GM12878 (cell line): Measurements from ENCODE around the gene MARVELD3. TPM values are rescaled to one million over a fixed set of nuclear protein-coding genes. Genes with fewer than 3 reads are reported as not detected.
A peak's percentile ranks its signal among the peaks of the same experiment; 100 is the strongest.

Experiments used
- ATAC-seq: fragments of 200-7000 bp; cut with Tn5 transposase; 3 replicates; pipeline ENCODE4 v1.9.1; 2020; ENCODE audit warnings: mild to moderate bottlenecking, moderate library complexity
- BruUV-seq: library from RNA; stranded (reverse); fragments of 400-500 nt; replicated peaks from 2 replicates; lab custom pipeline; 2021; lab: Mats Ljungman, UMichigan
- CTCF ChIA-PET: fragments of 300-600 bp; sonication (Branson Sonifier 250); formaldehyde crosslinking; extraction: SDS; loops from one replicate; lab custom pipeline; 2021; ENCODE audit warnings: inconsistent platforms; lab: Yijun Ruan, JAX
- POLR2A ChIA-PET: fragments of 350-600 bp; formaldehyde crosslinking; extraction: SDS; loops from one replicate; lab custom pipeline; 2021; ENCODE audit warnings: inconsistent platforms; lab: Charles Lee
- RAD21 ChIA-PET: fragments of 300-600 bp; sonication (Branson Sonifier 250); formaldehyde crosslinking; loops from one replicate; lab custom pipeline; 2023; ENCODE audit warnings: antibody characterized with exemption; ENCODE audit not compliant: unreplicated experiment; lab: Charles Lee
- SMC1A ChIA-PET: fragments of 300-600 bp; sonication (Branson Sonifier 250); formaldehyde crosslinking; loops from one replicate; lab custom pipeline; 2023; ENCODE audit not compliant: unreplicated experiment, uncharacterized antibody; lab: Charles Lee
- DNase-seq: peaks from one replicate; pipeline ENCODE4 v3.0.0-alpha.2; 2011; ENCODE audit warnings: low read depth, low spot score
- FAIRE-seq: peaks from 3 replicates; lab custom pipeline; 2011; peaks lifted over from hg19 to GRCh38; lab: Jason Lieb, UNC
- H2AFZ ChIP-seq: 2 replicates; pipeline ENCODE4 v1.6.0; 2011; ENCODE audit warnings: low read depth, low read length, control low read depth; ENCODE audit not compliant: control insufficient read depth
- H3K27ac ChIP-seq: 2 replicates; pipeline ENCODE4 v1.5.1; 2011; ENCODE audit warnings: control low read depth; ENCODE audit not compliant: control insufficient read depth, insufficient read depth
- H3K27me3 ChIP-seq, 2 experiments: replicated peaks in 1 of 2; 2 replicates each; pipeline versions ENCODE4 v1.6.0 to v1.6.1; 2011; ENCODE audit warnings: low read length in 1 of 2; ENCODE audit not compliant: control insufficient read depth in 2 of 2, insufficient read depth in 2 of 2
- H3K36me3 ChIP-seq, 2 experiments: 2 replicates each; pipeline ENCODE4 v1.5.1; 2011; ENCODE audit warnings: low read length in 1 of 2; ENCODE audit not compliant: control insufficient read depth in 2 of 2, insufficient read depth in 2 of 2
- H3K4me1 ChIP-seq: 2 replicates; pipeline ENCODE4 v1.6.1; 2011; ENCODE audit warnings: mild to moderate bottlenecking, low read length, moderate library complexity, mixed read lengths; ENCODE audit not compliant: control insufficient read depth, insufficient read depth
- H3K4me2 ChIP-seq: 2 replicates; pipeline ENCODE4 v1.6.0; 2011; ENCODE audit warnings: control low read depth; ENCODE audit not compliant: control insufficient read depth, insufficient read depth
- H3K4me3 ChIP-seq: fragments of 200-600 bp; sonication (generic); 2 replicates; pipeline ENCODE4 v1.5.1; 2016
- H3K79me2 ChIP-seq: 2 replicates; pipeline ENCODE4 v1.6.0; 2011; ENCODE audit warnings: low read length; ENCODE audit not compliant: control insufficient read depth, insufficient read depth
- H3K9ac ChIP-seq: 2 replicates; pipeline ENCODE4 v1.8.0; 2011; ENCODE audit warnings: low read length, control low read depth, mixed read lengths; ENCODE audit not compliant: control insufficient read depth, insufficient read depth
- H3K9me3 ChIP-seq: replicated peaks from 3 replicates; pipeline ENCODE4 v1.5.1; 2011; ENCODE audit warnings: mild to moderate bottlenecking, low read length; ENCODE audit not compliant: control insufficient read depth, insufficient read depth
- H4K20me1 ChIP-seq: 2 replicates; pipeline ENCODE4 v1.6.0; 2011; ENCODE audit not compliant: control insufficient read depth, insufficient read depth
- CHD2 ChIP-seq: IDR thresholded peaks from 2 replicates; pipeline ENCODE4 v1.6.1; 2011; ENCODE audit warnings: low read depth, low read length, improper control_type of control experiment, borderline replicate concordance
- CTCF ChIP-seq, 3 experiments: IDR thresholded peaks in 2 of 3; conservative IDR thresholded peaks in 1 of 3; 2 replicates each; pipeline ENCODE4 v1.5.1; 2011; ENCODE audit warnings: low read depth in 3 of 3, low read length in 3 of 3, mild to moderate bottlenecking in 3 of 3, control low read depth in 2 of 3, moderate library complexity in 2 of 3, inconsistent platforms in 1 of 3, mixed read lengths in 1 of 3; ENCODE audit not compliant: control insufficient read depth in 2 of 3, insufficient read depth in 1 of 3; ENCODE audit errors: extremely low read depth in 1 of 3
- E4F1 ChIP-seq: fragments of 450-650 bp; IDR thresholded peaks from 2 replicates; pipeline ENCODE4 v1.6.1; 2018; ENCODE audit warnings: borderline replicate concordance, mild to moderate bottlenecking; ENCODE audit not compliant: partially characterized antibody
- GABPA ChIP-seq: IDR thresholded peaks from 2 replicates; pipeline ENCODE4 v1.6.1; 2014; ENCODE audit warnings: antibody characterized with exemption, low read depth, mild to moderate bottlenecking, inconsistent platforms
- HSF1 ChIP-seq: fragments of 150-350 bp; IDR thresholded peaks from 2 replicates; pipeline ENCODE4 v1.6.1; 2014; ENCODE audit warnings: mild to moderate bottlenecking, low read depth, low read length
- IKZF1 ChIP-seq: fragments of 450-650 bp; conservative IDR thresholded peaks from 2 replicates; pipeline ENCODE4 v1.6.1; 2017; ENCODE audit warnings: antibody characterized with exemption, mild to moderate bottlenecking
- IKZF2 ChIP-seq, 2 experiments: fragments of 450-650 bp; IDR thresholded peaks; 2 replicates each; pipeline ENCODE4 v1.6.1; 2017; ENCODE audit warnings: mild to moderate bottlenecking in 2 of 2, moderate library complexity in 2 of 2
- KDM1A ChIP-seq: fragments of 200-600 bp; sonication (generic); IDR thresholded peaks from 2 replicates; pipeline ENCODE4 v1.6.1; 2016; ENCODE audit warnings: borderline replicate concordance
- MTA3 ChIP-seq: IDR thresholded peaks from 2 replicates; pipeline ENCODE4 v1.6.1; 2012; ENCODE audit warnings: low read length, inconsistent platforms, borderline replicate concordance
- NKRF ChIP-seq: fragments of 450-650 bp; conservative IDR thresholded peaks from 2 replicates; pipeline ENCODE4 v1.6.1; 2017; ENCODE audit warnings: mild to moderate bottlenecking, moderate library complexity
- RAD21 ChIP-seq: IDR thresholded peaks from 2 replicates; pipeline ENCODE4 v1.6.1; 2011; ENCODE audit warnings: mild to moderate bottlenecking, low read depth, low read length, moderate library complexity; ENCODE audit not compliant: insufficient read depth
- RUNX3 ChIP-seq: IDR thresholded peaks from 2 replicates; pipeline ENCODE4 v1.6.1; 2012; ENCODE audit warnings: low read length, inconsistent platforms
- SMARCA5 ChIP-seq: fragments of 450-650 bp; IDR thresholded peaks from 2 replicates; pipeline ENCODE4 v1.6.1; 2017; ENCODE audit warnings: mild to moderate bottlenecking
- SMC3 ChIP-seq: IDR thresholded peaks from 2 replicates; pipeline ENCODE4 v1.6.1; 2011; ENCODE audit warnings: low read length, improper control_type of control experiment, borderline replicate concordance
- WGBS: methylation state at CpG from one replicate; pipeline ENCODE4 v1.1.6; 2016; ENCODE audit warnings: low lambda C conversion rate; ENCODE audit not compliant: insufficient replicate concordance, insufficient coverage; ENCODE audit errors: missing lambda C conversion rate; 5-methylcytosine and 5-hydroxymethylcytosine counted together
- in situ Hi-C: fragments of 300-500 bp; cut with MboI; formaldehyde crosslinking; loops from 9 replicates; pipeline ENCODE4 v1.14.3; 2018; ENCODE audit warnings: mixed read lengths
- intact Hi-C: fragments of 100-400 bp; cut with micrococcal nuclease; formaldehyde crosslinking; loops from one replicate; pipeline ENCODE4 v1.14.2; 2022; ENCODE audit not compliant: unreplicated experiment
- polyA plus RNA-seq, 11 experiments: library from polyadenylated mRNA; depleted of rRNA in 4 of 11; unstranded in 6 of 11; stranded (reverse) in 5 of 11; fragments of >200 nt; fragmentation: Nextera tagmentation in 4 of 11; fragmentation: Illumina TruSeq in 1 of 11; extraction: Ambion mirVana in 4 of 11; extraction: Trizol in 1 of 11; gene quantifications; 1 replicate in 1 of 11; 2 replicates in 10 of 11; pipeline versions ENCODE4 v1.2.1 to v1.2.3, GENCODE V29; 2011 to 2016; ENCODE audit warnings: inconsistent platforms in 2 of 11, missing spikeins in 2 of 11, low read depth in 1 of 11
- total RNA-seq, 4 experiments: library from RNA; depleted of rRNA in 3 of 4; stranded (reverse); fragments of >200 nt in 3 of 4; fragmentation: Illumina TruSeq in 1 of 4; extraction: Trizol in 1 of 4; gene quantifications; 2 replicates each; pipeline versions ENCODE4 v1.2.1 to v1.2.3, GENCODE V29; 2013 to 2021

MARVELD3 gene
- total and polyA plus RNA-seq, 10 of the 15 experiments (the other 5 are each of a cell fraction or from before 2014, with no cell fraction given) = 0.03 to 0.18 (median 0.09) TPM; not detected in 4

GRCh38 chr16:71637398-71637797 is 11.4 kb downstream of the MARVELD3 start (continued):
- no peak for TF ChIP-seq IKZF2 (IDR thresholded peaks at IDR 0.05)
- TF ChIP-seq IKZF1 = no peak
- no peak for TF ChIP-seq MTA3
- TF ChIP-seq, all 136 proteins: peak for 0

- H4K20me1 ChIP-seq = no peaks in the 10 kb centered on the region
- H3K9me3 ChIP-seq = no peaks in the 10 kb centered on the region
- H3K79me2 ChIP-seq = no peaks in the 10 kb centered on the region
- H3K4me1 ChIP-seq = no peaks in the 10 kb centered on the region
- DNase-seq (no peak), FAIRE-seq (no peak), ATAC-seq (peak; percentile 77)
- no peak overlapping the region for H3K27ac ChIP-seq
- H3K4me2 ChIP-seq = no peak overlapping the region
- H3K27me3 ChIP-seq = no peaks in the 10 kb centered on the region
- ChIA-PET CTCF (interaction anchor here (1.4 to 2.6 kb wide), 5 partner anchors 35 to 316 kb away, joined by 3 to 18 read pairs (median 6); no protein-coding TSS in a partner anchor), POLR2A (no interaction called here), SMC1A (interaction anchor here (2.8 kb wide), 1 partner anchor 34 kb away, joined by 17 read pairs; no protein-coding TSS in a partner anchor), RAD21 (interaction anchor here (1.4 kb wide), 1 partner anchor 35 kb away, joined by 5 read pairs; no protein-coding TSS in a partner anchor)
- intact Hi-C loops (loop anchor here (10.0 kb wide), 1 partner anchor 319 kb away; no protein-coding TSS in a partner anchor), in situ Hi-C loops (no loop called here)
- peaks cover 2 to 7% of the 10 kb centered on the region in 2 experiments; a peak in 2 of 4 replicates for H3K36me3 ChIP-seq
- WGBS = 80% methylated on average over 4 of the region's 4 CpGs
- BruUV-seq = no TSS peak
- no peak overlapping the region for H3K4me3 ChIP-seq
- H2AFZ ChIP-seq = no peak overlapping the region
- no peak overlapping the region for H3K9ac ChIP-seq
- no peak for TF ChIP-seq HSF1
- TF ChIP-seq CTCF (IDR thresholded peaks at IDR 0.05 in 2 of 3, conservative IDR thresholded peaks at IDR 0.05 in 1 of 3; ENCODE audit: control insufficient read depth in 2 of 3, extremely low read depth in 1 of 3, insufficient read depth in 1 of 3, low read depth in 3 of 3, low read length in 3 of 3) = peak; percentile 48 to 49 (median 48); a peak in 5 of 6 replicates
- no peak for TF ChIP-seq E4F1
- TF ChIP-seq NKRF = no peak
- TF ChIP-seq RAD21 = peak; percentile 47
- TF ChIP-seq SMC3 = peak; percentile 43; the same call in 1 of the 2 replicates
- 0 out of 2 replicates have a peak, but pooled peaks have one; percentile 13 for TF ChIP-seq RUNX3
- TF ChIP-seq GABPA = no peak
- TF ChIP-seq CHD2 = no peak
- TF ChIP-seq IKZF1 = no peak
- no peak for TF ChIP-seq KDM1A
- TF ChIP-seq SMARCA5 = no peak
These were observed 19.5 kb downstream of the MARVELD3 start for GRCh38 chr16:71645450-71645849.
